Astrocyte of the hippocampus (primary cell): ENCODE results near the gene DENND1A.
"Not testable (repeated sequence)": the region's sequence is repeated elsewhere in the genome, so short reads cannot be mapped to it uniquely, and the experiment has no call there.

Experiments
- DNase-seq: peaks from one replicate; pipeline ENCODE4 v3.0.0; 2011; ENCODE audit warnings: low read depth, low spot score

DENND1A gene

GRCh38 chr9:123923377-123923776, 6.5 kb downstream of the DENND1A start:
- DNase-seq = no peak

DNA sequence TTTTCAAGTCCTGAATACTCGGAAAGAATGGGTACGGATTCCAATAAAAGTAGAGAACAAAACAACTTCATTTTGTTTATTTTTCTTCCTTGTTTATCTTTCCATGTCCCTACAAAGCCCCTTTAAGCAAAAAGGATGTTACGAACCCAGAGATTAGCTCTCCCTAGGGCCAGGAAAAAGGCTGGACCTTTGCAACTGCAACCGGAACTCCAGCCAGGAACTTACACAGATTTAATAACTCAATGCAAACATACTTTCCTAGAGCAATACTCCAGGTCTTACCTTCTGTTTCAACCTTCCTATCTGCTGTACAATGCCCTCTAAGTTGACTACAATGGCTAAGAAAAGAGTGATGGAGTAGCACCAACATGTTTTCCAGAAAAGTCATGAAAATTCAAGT, 7.0 kb downstream of the DENND1A start:
- DNase-seq = no peak

GRCh38 chr9:123922431-123922830, 7.5 kb downstream of the DENND1A start:
- DNase-seq = no peak

DNA sequence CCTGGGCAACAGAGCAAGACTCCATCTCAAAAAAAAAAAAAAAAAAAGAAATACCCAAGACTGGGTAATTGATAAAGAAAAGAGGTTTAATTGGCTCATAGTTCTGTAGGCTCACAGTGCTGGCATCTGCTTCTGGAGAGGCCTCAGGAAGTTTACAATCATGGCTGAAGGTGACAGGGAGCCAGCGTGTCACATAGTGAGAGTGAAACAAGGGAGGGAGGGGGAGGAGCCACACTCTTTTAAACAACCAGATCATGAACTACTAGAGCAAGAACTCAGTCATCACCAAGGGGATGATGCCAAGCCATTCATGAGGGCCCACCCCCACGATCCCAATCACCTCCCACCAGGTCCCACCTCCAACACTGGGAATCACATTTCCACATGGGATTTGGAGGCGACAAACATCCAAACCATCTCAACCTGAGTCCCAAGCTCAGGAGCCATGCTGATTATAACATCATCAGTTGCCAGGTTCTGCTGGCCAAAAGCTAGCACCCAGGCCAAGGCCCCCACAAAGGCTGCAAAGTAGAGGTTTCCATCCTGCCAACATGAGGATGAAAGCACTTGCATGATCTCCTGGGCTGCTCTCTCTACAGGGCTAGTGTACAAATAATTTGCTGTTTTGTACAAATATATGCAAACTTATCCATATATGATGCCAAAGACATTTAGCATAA, 15.3 kb downstream of the DENND1A start:
- DNase-seq = no peak

DNA sequence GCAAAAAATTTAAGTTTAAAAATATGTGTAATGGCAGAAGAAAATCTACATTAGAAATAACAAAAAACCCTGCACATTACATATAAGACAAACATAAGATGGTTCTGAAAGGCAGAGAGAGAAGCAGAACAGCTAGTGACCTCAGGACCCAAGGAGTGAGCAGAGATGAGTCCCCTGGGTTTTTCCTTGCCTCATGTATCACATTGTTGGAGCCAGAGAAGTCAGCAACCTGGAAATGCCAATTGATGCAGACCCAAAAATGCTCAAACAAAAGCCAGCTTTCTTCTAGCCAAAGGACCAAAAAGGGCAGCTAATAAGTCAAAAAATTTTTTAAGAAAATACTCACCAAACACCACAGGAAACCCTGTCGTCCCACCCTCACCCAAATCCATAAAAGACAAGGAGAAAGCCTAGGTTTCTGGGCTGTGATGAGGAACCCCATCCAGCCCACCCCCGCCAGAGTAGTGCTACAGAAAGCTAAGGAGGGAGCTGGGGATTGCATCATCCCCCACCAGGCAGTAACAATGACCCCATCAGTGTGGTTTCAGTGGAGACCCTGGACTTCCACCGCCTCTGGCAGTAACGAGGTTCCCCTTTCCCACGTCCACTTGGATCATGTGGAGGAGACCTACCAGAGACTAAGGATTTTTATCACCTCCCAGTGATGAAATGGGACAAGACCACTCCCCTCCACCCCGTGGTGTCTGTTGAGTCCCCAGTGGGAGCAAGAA, 17.6 kb downstream of the DENND1A start:
- DNase-seq = no peak

GRCh38 chr9:123911024-123911423, 18.9 kb downstream of the DENND1A start:
- no peak for DNase-seq

DNA sequence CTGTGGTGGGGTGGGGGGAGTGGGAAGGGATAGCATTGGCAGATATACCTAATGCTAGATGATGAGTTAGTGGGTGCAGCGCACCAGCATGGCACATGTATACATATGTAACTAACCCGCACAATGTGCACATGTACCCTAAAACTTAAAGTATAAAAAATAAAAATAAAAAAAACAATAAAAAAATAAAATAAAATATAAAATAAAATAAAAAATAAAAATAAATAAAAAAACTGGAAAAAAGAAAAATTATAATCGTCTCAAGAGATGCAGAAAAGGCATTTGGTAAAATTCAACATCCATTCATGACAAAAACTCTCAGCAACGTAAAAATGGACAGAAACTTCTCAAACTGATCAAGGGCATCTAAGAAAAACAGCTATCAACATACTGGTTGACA, 20.7 kb downstream of the DENND1A start:
- not testable (repeated sequence) for DNase-seq

- DNase-seq = not testable (repeated sequence)
Measured at GRCh38 chr9:123903550-123903949, 26.4 kb downstream of the DENND1A start.

- DNase-seq = no peak
Measured at GRCh38 chr9:123894822-123895221, 35.1 kb downstream of the DENND1A start.

DNA sequence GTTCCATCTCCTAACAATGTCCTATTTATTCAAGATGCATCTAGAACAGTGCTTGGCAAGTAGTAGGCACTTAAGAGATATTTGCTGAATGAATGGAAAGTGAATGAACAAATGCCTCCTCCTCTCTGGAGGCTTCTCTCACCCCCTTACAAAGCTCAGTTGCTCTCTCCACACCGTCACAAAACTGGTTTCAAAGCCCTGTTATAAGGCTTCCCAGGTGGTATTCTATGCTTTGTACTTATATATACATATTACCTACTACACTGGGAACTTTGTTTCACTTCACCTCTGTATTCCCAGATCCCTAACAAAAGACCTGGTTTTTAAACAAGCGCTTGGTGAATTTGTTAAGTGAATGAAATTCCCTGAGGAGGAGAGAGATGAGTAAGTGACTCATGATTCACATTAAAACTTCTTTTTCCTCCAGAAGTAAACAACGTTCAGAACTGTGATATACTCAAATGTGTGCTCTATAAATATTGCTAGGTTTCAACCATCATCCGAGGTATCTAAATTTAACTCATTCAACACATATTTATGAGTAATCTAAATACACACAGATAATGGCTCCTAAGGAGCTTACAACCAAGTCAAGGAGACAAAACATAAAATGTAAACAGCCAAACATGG, 36.0 kb downstream of the DENND1A start:
- DNase-seq = peak; percentile 23

DNA sequence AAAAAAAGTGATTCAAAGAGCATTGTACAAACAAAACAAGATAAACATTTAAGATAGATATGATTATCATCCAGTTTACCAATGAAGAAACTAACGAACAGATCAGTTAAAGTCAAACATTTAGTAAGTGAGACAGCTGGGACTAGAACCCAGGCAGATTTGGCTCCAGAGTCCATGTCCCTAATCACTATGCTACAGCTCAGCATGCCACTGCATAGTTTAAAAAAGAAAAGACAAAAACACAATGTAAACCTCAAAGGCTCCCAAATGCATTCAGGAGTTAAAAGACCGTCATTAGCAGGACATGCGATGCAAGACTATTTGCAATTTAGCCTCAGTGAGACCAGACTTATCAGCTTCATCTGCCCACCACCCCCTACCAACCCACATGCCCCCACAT, 36.8 kb downstream of the DENND1A start:
- DNase-seq = peak; percentile 5

DNA sequence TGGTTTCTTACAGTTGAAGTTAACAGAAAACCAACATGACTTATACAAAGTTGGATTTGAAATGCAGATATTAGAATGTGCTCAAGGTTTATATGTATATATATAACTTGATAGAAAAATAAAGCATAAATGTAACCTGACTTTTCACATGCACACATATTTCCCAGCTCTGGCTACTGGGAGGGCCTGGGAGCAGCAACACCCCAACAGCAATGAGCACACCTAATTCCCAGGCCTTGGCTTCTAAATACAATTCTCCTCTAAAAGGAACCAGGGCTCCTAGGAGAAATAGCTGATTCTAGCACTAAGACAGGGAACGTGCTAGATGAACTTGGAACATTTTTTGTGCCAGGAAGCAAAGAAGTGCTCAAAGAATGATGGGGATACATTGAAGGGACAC, 42.1 kb downstream of the DENND1A start:
- DNase-seq = no peak

DNA sequence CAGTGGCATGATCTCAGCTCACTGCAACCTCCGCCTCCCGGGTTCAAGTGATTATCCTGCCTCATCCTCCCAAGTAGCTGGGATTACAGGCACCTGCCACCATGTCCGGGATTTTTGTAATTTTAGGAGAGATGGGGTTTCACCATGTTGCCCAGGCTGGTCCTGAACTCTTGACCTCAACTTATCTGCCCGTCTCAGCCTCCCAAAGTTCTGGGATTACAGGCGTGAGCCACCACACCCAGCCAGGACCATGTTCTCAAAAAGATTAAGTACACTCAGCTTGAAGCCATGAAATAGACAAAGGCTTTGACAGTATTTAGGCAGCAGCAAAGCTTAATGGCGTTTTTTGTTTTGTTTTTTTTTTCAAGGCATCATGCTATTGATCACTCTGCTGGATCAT, 44.1 kb downstream of the DENND1A start:
- not testable (repeated sequence) for DNase-seq

DNA sequence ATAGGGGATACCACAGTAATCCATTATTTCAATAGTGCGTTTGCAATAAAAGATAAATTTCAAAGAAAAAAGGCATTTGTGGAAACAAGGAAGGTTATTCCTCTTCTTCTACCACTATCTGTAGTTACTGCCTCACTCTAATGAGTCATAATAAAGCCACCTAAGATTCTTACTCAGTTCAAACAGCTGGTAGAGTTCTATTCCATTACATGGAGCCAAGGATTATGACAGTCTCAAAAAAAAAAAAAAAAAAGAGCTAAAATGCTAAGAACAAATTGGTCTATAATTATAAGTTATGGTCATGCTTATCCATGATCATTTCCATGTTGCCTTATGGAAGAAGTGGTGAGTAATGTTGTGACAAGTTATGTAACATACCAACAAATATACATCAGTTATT, 46.3 kb downstream of the DENND1A start:
- DNase-seq = no peak

DNA sequence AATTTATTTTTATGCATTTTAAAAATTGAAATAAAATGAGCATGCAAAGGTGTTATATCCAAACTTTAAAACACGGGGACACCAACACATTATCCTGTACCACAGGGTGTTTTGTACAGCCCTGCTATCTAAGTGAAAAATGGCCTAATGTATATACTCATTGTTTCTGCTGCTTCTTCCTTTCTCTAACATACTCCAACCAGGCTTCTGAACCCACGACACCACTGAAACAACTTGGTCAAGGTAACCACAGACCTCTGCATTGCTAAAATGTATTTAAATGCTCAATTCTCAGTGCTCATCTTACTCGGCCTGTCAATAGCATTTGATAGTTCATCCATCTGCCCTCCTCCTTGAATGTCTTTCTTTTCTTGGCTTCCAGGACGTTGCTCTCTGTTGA, 48.3 kb downstream of the DENND1A start:
- no peak for DNase-seq

DNA sequence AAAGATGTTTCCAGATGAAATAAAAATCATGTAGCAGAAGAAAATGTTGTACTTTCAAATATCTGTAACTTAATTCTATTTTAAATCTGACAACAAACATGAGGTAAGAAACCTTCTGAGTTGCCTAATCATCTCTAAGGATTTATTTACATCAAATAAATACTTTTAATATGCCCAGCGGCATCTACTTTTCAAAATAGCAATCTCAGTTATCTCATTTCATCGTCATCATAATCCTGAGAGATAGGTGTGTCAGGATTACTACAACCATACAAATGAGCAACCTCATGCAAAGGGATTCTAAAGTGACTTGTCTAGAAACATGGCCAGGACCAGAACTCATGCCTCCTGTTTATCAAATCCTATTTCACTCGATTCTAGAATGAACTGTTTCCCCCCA, 49.5 kb downstream of the DENND1A start:
- no peak for DNase-seq

- DNase-seq = no peak
Measured at GRCh38 chr9:123876750-123877149, 53.2 kb downstream of the DENND1A start.

DNA sequence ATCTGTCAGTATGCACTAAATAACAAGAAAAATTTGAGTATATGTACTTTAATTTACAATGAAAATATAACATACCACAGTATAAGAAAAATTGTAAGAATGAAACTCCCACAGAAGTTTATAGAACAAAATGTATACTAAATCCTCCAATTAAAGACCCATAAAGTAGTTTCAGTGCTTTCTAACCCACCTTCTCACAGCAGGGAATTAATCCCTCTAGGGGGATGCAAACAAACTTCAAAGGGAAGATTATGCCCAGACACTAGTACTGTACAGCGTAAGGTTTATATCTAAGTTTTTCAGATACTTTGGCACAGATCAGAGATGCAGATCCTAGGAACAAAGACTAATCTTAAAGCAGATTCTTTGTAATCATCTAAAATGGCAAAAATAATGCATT, 57.2 kb downstream of the DENND1A start:
- no peak for DNase-seq

- DNase-seq = peak; percentile 37
Measured at GRCh38 chr9:123871781-123872180, 58.1 kb downstream of the DENND1A start.

GRCh38 chr9:123868002-123868401, 61.9 kb downstream of the DENND1A start:
- DNase-seq = no peak

- DNase-seq = no peak
Measured at GRCh38 chr9:123867034-123867433, 62.9 kb downstream of the DENND1A start.

DNA sequence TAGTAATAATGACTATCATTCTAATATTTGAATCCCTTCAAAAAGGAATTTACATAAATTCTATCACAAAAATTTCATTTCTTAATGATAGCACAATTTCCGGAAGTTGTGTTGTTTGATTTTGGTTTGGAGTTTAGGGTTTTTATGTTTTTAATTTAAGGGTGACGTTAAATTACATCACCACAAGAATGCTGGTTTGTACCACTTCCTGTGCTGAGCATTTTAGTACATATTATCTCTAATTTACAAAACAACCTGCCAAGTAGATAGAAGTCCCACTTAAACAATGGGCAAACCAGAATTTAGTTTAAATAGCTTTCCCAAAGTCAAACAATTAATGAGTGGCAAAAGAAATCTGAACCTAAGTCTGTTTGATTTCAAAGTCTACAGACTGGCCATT, 63.4 kb downstream of the DENND1A start:
- DNase-seq = peak; percentile 7
